WERI-Rb-1 (cell line): ENCODE measurements around the gene ZFAND6.

Experiments used
- DNase-seq: peaks from one replicate; pipeline ENCODE4 v3.0.0-alpha.2; 2020
- H3K27ac ChIP-seq: fragments of 250-450 bp; sonication (Bioruptor Pico); 2 replicates; pipeline ENCODE4 v1.5.1; 2020; ENCODE audit warnings: mild to moderate bottlenecking, moderate library complexity
- H3K27me3 ChIP-seq: fragments of 250-450 bp; sonication (Bioruptor Pico); 2 replicates; pipeline ENCODE4 v1.5.1; 2021; ENCODE audit warnings: mild to moderate bottlenecking, low read depth, moderate library complexity; ENCODE audit not compliant: insufficient read depth, severe bottlenecking
- H3K36me3 ChIP-seq: fragments of 250-450 bp; sonication (Bioruptor Pico); 2 replicates; pipeline ENCODE4 v1.5.1; 2020; ENCODE audit warnings: mild to moderate bottlenecking, moderate library complexity
- H3K4me3 ChIP-seq: 2 replicates; pipeline ENCODE4 v1.5.1; 2011; ENCODE audit warnings: low read depth, mild to moderate bottlenecking, control low read depth, low read length
- H3K9me3 ChIP-seq: fragments of 250-450 bp; sonication (Bioruptor Pico); 2 replicates; pipeline ENCODE4 v1.5.1; 2021; ENCODE audit warnings: mild to moderate bottlenecking, moderate library complexity; ENCODE audit not compliant: severe bottlenecking
- TF ChIP-seq, protein P1 (sequence below): IDR thresholded peaks from 2 replicates; pipeline ENCODE4 v1.5.1; 2011; ENCODE audit warnings: low read depth, mild to moderate bottlenecking, control low read depth, inconsistent platforms, low read length

The ZFAND6 gene

GRCh38 chr15:80186597-80186996 is 127.1 kb downstream of the ZFAND6 start:
- H3K27me3 ChIP-seq = no peaks in the 10 kb centered on the region
- DNase-seq = no peak
- TF ChIP-seq, protein P1, sequence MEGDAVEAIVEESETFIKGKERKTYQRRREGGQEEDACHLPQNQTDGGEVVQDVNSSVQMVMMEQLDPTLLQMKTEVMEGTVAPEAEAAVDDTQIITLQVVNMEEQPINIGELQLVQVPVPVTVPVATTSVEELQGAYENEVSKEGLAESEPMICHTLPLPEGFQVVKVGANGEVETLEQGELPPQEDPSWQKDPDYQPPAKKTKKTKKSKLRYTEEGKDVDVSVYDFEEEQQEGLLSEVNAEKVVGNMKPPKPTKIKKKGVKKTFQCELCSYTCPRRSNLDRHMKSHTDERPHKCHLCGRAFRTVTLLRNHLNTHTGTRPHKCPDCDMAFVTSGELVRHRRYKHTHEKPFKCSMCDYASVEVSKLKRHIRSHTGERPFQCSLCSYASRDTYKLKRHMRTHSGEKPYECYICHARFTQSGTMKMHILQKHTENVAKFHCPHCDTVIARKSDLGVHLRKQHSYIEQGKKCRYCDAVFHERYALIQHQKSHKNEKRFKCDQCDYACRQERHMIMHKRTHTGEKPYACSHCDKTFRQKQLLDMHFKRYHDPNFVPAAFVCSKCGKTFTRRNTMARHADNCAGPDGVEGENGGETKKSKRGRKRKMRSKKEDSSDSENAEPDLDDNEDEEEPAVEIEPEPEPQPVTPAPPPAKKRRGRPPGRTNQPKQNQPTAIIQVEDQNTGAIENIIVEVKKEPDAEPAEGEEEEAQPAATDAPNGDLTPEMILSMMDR = no peak
- no peaks in the 10 kb centered on the region for H3K9me3 ChIP-seq
- no peak overlapping the region for H3K27ac ChIP-seq
- no peaks in the 10 kb centered on the region; the same call in 1 of the 2 replicates for H3K36me3 ChIP-seq
- H3K4me3 ChIP-seq = no peak overlapping the region
